Suppressor macrophage treated with lipopolysaccharide for 1 hour (primary cell): ENCODE results near the gene C9orf153.

Source experiments
- DNase-seq, 3 donors: peaks; one replicate each; pipeline ENCODE4 v3.0.0-alpha.2; 2020 to 2022

Gene C9orf153

DNA sequence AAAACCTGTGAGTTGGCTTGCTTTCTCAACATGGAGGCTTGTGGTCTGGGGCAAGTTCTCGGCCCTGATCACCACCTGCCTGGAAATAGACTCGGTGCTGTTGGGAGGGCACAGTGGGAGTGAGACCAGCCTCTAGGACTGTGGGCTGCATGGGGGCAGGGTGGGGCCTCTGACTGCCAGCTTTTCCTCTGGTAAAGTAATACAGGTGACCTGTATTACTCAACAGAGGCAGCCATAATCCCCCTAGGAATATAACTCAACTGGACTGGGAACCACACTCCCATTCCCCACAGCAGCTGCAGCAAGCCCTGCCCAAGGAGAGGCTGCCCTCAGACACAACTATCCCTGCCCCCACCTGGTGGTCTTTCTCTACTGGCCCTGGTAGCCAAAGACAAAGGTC is 72.8 kb downstream of the C9orf153 start:
- DNase-seq = no peak

DNA sequence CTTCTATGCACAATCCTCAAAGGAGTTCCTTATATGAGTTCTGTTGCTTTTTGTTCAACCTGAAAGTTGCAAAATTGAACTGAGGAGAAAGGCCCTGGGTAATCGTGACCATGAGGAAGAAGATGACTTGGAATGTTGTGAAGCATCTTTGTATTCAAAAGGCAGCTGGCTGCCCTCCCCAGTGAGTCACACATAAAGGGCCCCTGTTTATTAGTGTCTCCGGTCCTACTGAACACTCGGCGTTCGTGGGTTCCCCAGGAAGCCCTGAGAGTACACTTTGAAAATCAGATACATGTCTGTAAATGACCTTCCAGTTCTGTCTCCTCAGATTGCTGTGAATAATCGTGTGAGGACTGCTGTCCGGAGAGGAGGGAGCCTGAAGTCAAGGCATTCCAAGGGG is 73.6 kb downstream of the C9orf153 start:
- no peak for DNase-seq

DNA sequence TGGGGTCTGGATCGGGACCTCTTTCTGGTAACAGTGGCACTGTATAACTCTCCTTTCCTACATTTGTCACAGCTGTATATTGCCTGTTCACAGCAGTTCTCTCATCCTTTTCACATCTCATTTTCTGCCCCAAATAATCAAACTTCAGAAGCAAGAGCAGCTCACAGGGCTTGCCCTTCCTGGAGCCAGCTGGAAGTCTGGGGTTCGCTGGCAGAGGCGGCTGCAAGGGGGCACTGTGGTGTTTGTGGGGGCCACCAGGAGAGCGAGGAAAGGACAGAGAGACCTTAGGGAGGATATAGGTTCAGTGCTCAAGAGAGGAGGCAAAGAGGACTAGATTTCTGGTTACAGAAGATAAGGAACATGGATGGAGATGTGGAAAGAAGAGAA is 75.3 kb downstream of the C9orf153 start:
- no peak for DNase-seq

DNA sequence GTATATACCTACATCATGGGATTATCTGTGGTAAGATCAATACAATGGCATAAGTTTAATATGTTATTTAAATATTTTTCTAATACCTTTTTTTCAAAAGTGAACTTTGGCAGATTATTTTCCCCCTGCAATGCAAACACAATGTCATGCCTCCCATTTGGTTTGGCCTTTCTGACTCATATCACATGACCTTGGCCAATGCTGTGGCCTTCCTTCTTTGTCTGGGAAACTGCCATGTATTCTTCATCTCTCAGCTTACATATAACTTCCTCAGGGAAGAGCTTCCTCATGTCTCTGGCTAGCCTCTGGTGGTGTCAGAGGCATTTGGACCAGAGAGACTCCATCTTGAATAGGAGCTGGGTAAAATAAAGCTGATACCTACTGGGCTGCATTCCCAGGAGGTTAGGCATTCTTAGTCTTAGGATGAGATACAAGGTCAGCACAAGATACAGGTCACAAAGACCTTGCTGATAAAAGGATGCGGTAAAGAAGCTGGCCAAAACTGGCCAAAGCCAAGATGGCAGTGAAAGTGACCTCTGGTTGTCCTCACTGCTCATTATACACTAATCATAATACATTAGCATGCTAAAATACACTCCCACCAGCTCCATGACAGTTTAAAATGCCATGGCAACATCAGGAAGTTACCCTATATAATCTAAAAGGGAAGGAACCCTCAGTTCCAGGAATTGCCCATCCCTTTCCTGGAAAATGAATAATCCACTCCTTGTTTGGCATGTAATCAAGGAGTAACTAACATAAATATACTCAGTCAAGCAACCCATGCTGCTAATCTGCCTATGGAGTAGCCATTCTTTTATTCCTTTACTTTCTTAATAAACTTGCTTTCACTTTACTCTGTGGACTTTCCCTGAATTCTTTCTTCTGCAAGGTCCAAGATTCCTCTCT is 76.0 kb downstream of the C9orf153 start:
- peak; percentile 14 to 38 (median 29) for DNase-seq

DNA sequence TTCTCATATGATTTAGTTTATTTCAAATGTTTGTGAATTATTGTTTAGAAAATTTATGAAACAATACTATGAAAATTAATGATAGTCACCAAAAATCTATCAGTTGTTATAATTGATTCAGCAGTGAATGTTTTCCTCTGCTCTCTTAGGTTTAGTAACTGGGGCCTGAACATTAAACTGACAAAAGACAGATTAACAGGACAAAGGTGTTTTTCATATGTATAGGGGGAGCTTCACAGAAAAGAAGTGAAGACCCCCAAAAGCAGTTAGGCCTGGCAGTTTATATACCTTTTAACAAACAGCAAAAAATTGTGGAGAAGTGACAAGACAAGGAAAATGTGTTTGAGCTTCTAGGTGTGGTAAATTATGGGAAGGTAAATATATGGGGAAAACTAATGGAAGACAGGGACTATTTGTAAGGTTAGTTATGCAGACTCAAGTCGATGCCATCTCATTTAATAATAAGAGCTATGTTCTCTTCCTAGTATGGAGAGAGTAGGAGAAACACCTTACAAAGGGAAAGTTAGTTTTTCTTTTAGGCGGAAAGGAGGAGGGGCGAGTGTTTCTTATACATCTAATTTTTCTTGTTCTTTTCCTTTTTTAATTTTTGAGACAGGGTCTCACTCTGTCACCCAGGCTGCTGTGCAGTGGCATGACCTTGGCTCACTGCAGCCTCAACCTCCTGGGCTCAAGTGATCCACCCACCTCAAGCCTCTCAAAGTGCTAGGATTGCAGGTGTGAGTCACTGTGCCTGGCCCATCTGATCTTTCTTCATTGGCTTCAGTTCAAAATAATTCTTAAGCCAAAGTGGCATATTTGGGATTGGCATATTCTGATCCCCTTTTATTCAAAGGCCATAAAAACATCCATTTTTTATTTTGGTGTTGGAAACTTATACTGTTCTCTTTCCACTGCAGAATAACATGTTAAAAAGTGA is 77.8 kb downstream of the C9orf153 start:
- DNase-seq = peak in 1 of 3 donors; percentile 1

DNA sequence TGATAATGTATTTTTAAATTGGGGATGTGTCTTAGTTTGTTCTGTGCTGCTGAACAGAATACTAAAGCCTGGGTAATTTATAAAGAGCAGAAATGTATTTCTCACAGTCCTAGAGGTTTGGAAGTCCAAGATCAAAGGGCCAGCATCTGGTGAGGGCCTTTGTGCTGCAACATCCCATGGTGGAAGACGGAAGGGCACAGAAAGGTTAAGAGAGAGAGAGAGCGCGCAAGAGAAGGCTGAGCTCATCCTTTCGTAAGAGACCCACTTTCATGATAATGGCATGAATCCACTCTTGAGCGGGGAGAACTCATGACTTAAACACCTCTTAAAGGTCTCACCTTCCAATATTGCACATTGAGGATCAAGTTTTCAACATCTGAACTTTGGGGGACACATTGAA is 81.0 kb downstream of the C9orf153 start:
- DNase-seq = no peak

DNA sequence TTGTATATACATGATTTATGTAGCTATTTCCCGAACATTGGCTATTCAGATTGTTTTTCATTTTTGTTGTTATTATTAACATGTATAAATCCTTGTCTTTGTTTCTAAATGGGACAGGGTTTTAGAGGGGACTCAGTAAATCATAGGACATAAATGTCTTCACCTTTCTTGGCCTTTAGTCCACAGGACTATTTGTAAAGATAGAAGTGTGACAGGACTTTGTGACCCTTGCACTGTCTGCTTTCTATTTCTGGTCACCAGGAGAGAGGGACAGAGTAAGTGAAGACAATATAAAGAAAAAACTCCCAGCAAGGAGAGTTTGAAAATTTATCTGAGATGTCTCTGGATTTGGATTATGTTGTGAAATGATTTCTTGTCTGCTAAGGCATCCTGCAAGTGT is 81.5 kb downstream of the C9orf153 start:
- DNase-seq = no peak

DNA sequence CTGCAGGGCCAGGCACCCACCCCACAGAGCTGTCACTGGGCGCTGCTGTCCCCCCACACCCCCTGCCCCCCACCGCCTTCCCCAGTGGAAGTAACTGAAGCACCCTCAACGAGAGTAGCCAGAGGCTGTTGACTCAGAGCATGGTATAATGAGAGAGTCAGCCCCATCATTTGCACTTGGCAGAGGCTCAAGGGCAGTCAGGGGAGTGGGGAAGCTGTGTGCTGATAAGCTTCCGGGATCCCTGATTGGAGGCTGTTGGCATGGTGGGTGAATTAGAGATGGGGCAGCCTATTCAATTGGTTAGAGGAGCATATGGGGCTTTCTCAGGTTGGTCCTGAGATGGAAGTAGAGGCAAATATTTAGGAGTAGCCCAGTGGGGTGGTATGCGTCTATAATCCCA is 83.0 kb downstream of the C9orf153 start:
- no peak for DNase-seq

DNA sequence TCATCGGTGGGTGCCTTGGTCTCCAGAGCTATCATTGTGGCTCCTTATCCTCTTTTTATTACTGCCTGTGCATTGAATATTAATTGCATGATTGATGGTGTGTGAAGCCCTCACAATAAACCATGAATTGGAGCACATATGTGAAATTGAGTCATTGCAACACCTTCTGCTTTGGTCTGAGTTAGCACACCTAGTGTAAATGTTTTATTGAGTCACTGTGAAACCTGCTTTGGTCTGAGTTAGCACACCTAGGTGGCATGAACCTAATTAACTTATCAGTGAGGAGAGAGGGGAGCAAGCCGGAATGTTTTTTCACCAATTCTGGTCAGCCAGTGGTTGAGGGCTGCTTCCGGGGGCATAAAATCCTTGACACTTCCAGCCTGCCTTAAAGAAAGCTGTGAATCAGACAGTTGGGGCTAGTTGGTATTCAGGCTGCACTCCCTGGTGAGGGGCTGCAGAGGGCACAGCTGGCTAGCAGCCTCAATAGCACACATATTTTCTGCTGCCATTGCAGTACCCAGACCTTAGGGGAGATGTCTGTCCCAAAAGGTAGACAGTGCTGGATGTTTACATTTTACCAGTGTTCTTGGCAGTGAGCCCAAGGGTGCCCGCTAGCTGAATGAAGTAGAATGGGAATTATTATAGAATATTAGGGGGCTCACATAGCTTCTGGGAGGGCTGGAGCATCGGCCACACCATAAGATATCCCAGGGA is 83.6 kb downstream of the C9orf153 start:
- DNase-seq = no peak

DNA sequence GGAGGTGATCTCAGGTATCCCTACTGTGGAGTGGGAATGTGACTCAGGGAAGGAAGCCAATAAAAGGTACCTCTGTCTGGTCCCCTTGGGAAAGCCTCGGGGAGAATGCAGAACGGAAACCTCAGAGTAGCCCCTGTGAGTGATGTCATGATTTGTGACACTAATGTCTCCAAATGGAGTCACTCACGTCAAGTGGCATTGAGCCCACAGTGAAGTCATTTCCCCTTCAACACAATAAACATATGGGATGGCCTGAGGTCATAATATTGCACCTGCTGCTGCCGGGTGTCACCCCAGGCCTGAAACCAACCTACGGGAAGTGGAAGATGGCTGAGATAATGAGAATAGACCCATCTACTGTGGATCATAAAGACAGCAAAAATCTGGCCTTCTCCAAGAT is 84.2 kb downstream of the C9orf153 start:
- peak in 2 of 3 donors; percentile 2 to 6 for DNase-seq
